OCI-LY3 (cell line): ENCODE data around the gene PDE9A.

ENCODE experiments used
- CTCF ChIP-seq: fragments of 200-600, 300-600 bp; sonication (generic); IDR thresholded peaks from 2 replicates; pipeline ENCODE4 v1.5.1; 2014; ENCODE audit warnings: antibody characterized with exemption, low read length, low read depth
- EZH2phosphoT487 ChIP-seq: fragments of 200-600 bp; shearing (Covaris generic); IDR thresholded peaks from 2 replicates; pipeline ENCODE4 v1.6.1; 2018; ENCODE audit warnings: antibody characterized with exemption, mixed run types, low read depth

GRCh38 chr21:42739061-42739931, 85.9 kb downstream of the PDE9A start:
- TF ChIP-seq CTCF (no peak), EZH2phosphoT487 (no peak)
